ENCODE measurements around the gene MCHR2.

Gene MCHR2

DNA sequence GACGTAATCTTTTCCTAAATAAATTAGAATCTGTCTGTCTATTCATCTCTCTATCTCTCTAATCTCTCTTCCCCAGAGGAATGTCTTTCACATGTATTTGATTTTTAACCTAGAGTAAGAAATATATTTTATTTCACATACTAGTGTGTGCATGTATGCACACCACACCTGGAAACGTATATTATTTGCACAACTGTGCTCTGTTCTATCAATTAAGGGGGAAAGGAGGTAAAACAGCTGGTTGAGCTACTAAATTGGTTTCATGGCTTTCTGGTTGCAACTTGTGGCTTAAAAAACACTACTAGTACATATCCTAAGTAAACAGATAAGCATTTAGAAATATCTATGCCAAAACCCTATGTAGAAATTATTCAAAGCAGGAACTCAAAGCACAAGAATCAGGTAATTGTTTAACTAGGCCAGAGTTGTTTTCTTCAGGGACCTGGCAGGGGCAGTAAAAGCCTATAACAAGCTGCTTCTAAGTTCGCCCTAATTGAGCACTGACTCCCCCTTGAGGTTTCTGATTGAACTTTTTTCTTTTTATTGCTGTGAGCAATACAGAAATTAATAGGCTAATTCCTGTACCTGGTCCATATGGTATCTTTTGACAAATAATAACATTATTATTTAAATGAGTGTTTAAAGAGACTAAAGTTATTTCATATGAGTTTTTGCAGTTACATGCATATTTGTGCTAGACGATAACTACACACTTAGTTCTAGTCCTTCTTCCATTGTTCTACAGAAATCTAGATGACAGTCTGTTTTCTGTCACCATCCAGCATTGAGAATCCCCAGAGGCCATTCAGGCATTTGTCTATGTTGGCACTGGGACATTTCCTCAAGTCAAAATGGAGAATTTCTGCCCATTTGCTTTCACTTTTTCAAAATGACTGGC, 88.6 kb downstream of the MCHR2 start:
- TF ChIP-seq, protein P1, sequence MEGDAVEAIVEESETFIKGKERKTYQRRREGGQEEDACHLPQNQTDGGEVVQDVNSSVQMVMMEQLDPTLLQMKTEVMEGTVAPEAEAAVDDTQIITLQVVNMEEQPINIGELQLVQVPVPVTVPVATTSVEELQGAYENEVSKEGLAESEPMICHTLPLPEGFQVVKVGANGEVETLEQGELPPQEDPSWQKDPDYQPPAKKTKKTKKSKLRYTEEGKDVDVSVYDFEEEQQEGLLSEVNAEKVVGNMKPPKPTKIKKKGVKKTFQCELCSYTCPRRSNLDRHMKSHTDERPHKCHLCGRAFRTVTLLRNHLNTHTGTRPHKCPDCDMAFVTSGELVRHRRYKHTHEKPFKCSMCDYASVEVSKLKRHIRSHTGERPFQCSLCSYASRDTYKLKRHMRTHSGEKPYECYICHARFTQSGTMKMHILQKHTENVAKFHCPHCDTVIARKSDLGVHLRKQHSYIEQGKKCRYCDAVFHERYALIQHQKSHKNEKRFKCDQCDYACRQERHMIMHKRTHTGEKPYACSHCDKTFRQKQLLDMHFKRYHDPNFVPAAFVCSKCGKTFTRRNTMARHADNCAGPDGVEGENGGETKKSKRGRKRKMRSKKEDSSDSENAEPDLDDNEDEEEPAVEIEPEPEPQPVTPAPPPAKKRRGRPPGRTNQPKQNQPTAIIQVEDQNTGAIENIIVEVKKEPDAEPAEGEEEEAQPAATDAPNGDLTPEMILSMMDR (IDR thresholded peaks at IDR 0.05; ENCODE audit: extremely low read depth, missing control alignments) = peak; percentile 20
- peak; percentile 37 for DNase-seq (ENCODE audit: low spot score)

- DNase-seq (ENCODE audit: low spot score) = no peak
- TF ChIP-seq, protein P1 (IDR thresholded peaks at IDR 0.05; ENCODE audit: extremely low read depth, missing control alignments) = no peak
Observed at GRCh38 chr6:99901596-99902384, 92.2 kb downstream of the MCHR2 start.

- TF ChIP-seq, protein P1 (IDR thresholded peaks at IDR 0.05; ENCODE audit: extremely low read depth, missing control alignments) = no peak
Observed at GRCh38 chr6:99894815-99895214, 99.2 kb downstream of the MCHR2 start.

DNA sequence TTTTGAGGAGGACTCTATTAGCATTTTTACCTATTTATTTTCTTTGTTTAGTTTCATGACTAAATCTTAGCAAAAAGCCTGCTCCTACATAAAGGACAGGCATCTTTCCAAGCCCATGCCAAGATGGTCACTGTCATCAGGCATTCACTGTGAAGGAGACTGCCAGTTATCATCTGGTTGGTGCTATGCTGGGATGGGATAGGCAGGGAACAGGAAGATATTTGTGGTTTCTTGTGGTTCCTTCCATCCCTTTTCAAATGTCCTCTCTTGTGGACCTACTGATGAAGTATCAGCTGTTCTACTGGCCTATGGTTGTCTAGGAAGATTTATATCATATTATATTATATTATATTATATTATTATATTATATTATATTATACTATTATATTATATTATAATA, 107.0 kb downstream of the MCHR2 start:
- no peak for DNase-seq (ENCODE audit: low spot score)
- TF ChIP-seq, protein P1 (IDR thresholded peaks at IDR 0.05; ENCODE audit: extremely low read depth, missing control alignments) = no peak

More at GRCh38 chr6:99894815-99895214, 99.2 kb downstream of the MCHR2 start:
- no peak for DNase-seq (ENCODE audit: low spot score)

DNA sequence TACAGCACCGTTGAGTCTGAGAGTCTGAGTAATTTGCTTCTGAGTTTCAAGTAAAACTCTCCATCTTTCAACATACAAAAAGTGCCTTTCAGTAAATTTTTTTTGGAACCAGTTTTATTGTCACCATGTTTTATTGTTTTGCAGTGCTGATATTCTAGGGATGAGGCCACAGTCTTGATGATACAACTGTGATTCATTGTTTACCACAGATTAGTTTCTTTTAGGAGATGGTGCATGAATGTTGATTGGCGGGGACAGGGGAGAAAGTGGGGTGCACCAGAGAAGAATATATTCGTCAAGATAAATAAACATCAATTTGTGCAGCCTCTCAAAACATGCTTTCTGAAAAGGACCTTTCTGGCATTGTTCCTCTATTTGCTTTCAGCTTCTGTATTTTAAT, 109.0 kb downstream of the MCHR2 start:
- TF ChIP-seq, protein P1 (IDR thresholded peaks at IDR 0.05; ENCODE audit: extremely low read depth, missing control alignments) = no peak
- no peak for DNase-seq (ENCODE audit: low spot score)

DNA sequence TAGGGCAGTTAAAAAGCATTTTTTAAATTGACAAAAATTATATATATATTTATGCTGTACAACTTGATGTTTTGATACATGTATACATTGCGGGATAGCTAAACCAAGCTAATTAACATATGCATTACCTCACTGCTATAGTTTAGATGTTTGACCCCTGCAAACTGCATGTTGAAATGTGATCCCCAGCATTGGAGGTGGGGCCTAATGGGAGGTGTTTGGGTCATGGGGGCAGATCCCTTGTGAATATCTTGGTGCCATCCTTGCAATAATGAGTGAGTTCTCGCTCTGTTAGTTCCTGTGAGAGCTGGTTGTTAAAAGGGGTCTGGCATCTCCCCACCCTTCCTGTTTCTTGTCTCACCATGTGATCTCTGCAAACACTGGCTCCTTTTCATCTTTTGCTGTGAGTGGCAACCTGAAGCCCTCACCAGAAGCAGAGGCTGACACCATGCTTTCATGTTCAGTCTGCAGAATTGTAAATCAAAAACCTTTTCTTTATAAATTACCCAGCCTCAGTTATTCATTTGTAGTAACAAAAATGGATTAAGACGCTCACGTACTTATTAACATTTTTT, 111.8 kb downstream of the MCHR2 start:
- DNase-seq (ENCODE audit: low spot score) = no peak
- TF ChIP-seq, protein P1 (IDR thresholded peaks at IDR 0.05; ENCODE audit: extremely low read depth, missing control alignments) = no peak

Data from GM20000 (cell line).